ENCODE measurements around the gene SVOPL. TPM values are rescaled to one million over a fixed set of nuclear protein-coding genes. Genes with fewer than 3 reads are reported as not detected.

The SVOPL gene
- total and polyA plus RNA-seq, 2 experiments from 2014 or later, result 2.3 to 4.5 TPM

GRCh38 chr7:138584283-138584682 lies 116.9 kb downstream of the SVOPL start:
- Histone ChIP-seq H3K27ac (peak overlapping the region; percentile 71), H3K4me3 (no peak overlapping the region), H3K9me3 (ENCODE audit: low read depth) (no peaks in the 10 kb centered on the region), H3K4me1 (ENCODE audit: low read depth) (peaks cover 15% of the 10 kb centered on the region), H3K36me3 (peaks cover 61% of the 10 kb centered on the region), H3K27me3 (no peaks in the 10 kb centered on the region)
- TF ChIP-seq CTCF (IDR thresholded peaks at IDR 0.05; ENCODE audit: low read depth, low read length), result no peak
- DNase-seq (ENCODE audit: low read depth in 1 of 2, low spot score in 1 of 2), result no peak

GRCh38 chr7:138581065-138581464 lies 120.1 kb downstream of the SVOPL start:
- H3K27ac ChIP-seq, result peak overlapping the region; percentile 7
- no peak for TF ChIP-seq CTCF (IDR thresholded peaks at IDR 0.05; ENCODE audit: low read depth, low read length)
- H3K9me3 ChIP-seq (ENCODE audit: low read depth), result no peaks in the 10 kb centered on the region
- no peak overlapping the region for H3K4me3 ChIP-seq
- H3K36me3 ChIP-seq, result peaks cover 76% of the 10 kb centered on the region
- no peak for DNase-seq (ENCODE audit: low read depth in 1 of 2, low spot score in 1 of 2)
- H3K4me1 ChIP-seq (ENCODE audit: low read depth), result peaks cover 6% of the 10 kb centered on the region
- no peaks in the 10 kb centered on the region for H3K27me3 ChIP-seq

GRCh38 chr7:138579671-138580070 lies 121.5 kb downstream of the SVOPL start:
- Histone ChIP-seq H3K4me3 (no peak overlapping the region), H3K27me3 (no peaks in the 10 kb centered on the region), H3K36me3 (peaks cover 66% of the 10 kb centered on the region), H3K27ac (no peak overlapping the region), H3K9me3 (ENCODE audit: low read depth) (no peaks in the 10 kb centered on the region), H3K4me1 (ENCODE audit: low read depth) (no peaks in the 10 kb centered on the region)
- DNase-seq (ENCODE audit: low read depth in 1 of 2, low spot score in 1 of 2), result no peak
- TF ChIP-seq CTCF (IDR thresholded peaks at IDR 0.05; ENCODE audit: low read depth, low read length), result no peak

- no peak overlapping the region for H3K4me3 ChIP-seq
- H3K27ac ChIP-seq, result peak overlapping the region; percentile 20
- no peak for TF ChIP-seq CTCF (IDR thresholded peaks at IDR 0.05; ENCODE audit: low read depth, low read length)
- peaks cover 66% of the 10 kb centered on the region for H3K36me3 ChIP-seq
- no peaks in the 10 kb centered on the region for H3K27me3 ChIP-seq
- H3K9me3 ChIP-seq (ENCODE audit: low read depth), result no peaks in the 10 kb centered on the region
- DNase-seq (ENCODE audit: low read depth in 1 of 2, low spot score in 1 of 2), result no peak
- H3K4me1 ChIP-seq (ENCODE audit: low read depth), result no peaks in the 10 kb centered on the region
Observed at GRCh38 chr7:138579136-138579535, 122.0 kb downstream of the SVOPL start.

- Histone ChIP-seq H3K4me1 (ENCODE audit: low read depth) (no peaks in the 10 kb centered on the region), H3K36me3 (peaks cover 64% of the 10 kb centered on the region), H3K27ac (no peak overlapping the region), H3K27me3 (no peaks in the 10 kb centered on the region), H3K4me3 (no peak overlapping the region), H3K9me3 (ENCODE audit: low read depth) (no peaks in the 10 kb centered on the region)
- TF ChIP-seq CTCF (IDR thresholded peaks at IDR 0.05; ENCODE audit: low read depth, low read length), result no peak
- DNase-seq (ENCODE audit: low read depth in 1 of 2, low spot score in 1 of 2), result peak in 1 of 2 donors; percentile 27
Observed at GRCh38 chr7:138575897-138576428, 125.2 kb downstream of the SVOPL start.

Data from cardiac muscle cell (in vitro differentiated cells and primary cell).